H9 (cell line): ENCODE results near the gene BCAS4. TPM values are rescaled to one million over a fixed set of nuclear protein-coding genes. Genes with fewer than 3 reads are reported as not detected.

Experiments
- DNase-seq: peaks from one replicate; pipeline ENCODE4 v3.0.0-alpha.2; 2017
- H2AFZ ChIP-seq: one replicate; pipeline ENCODE4 v1.6.1; 2013; ENCODE audit warnings: mild to moderate bottlenecking, low read length, control low read depth, moderate library complexity
- H2AK5ac ChIP-seq: 2 replicates; pipeline ENCODE4 v1.6.1; 2013; ENCODE audit warnings: low read length, control low read depth, mixed read lengths; ENCODE audit not compliant: insufficient read length
- H2BK120ac ChIP-seq: one replicate; pipeline ENCODE4 v1.6.1; 2013; ENCODE audit warnings: low read depth, mild to moderate bottlenecking, low read length, control low read depth, inconsistent platforms; ENCODE audit not compliant: poor library complexity, severe bottlenecking
- H2BK12ac ChIP-seq: 2 replicates; pipeline ENCODE4 v1.6.1; 2013; ENCODE audit warnings: low read length, control low read depth, mixed read lengths, low read depth; ENCODE audit not compliant: insufficient read length
- H2BK15ac ChIP-seq: 2 replicates; pipeline ENCODE4 v1.6.1; 2013; ENCODE audit warnings: low read depth, low read length, control low read depth
- H2BK20ac ChIP-seq: one replicate; pipeline ENCODE4 v1.6.1; 2013; ENCODE audit warnings: low read depth, mild to moderate bottlenecking, low read length, control low read depth, inconsistent platforms; ENCODE audit not compliant: poor library complexity, severe bottlenecking
- H2BK5ac ChIP-seq: 2 replicates; pipeline ENCODE4 v1.6.1; 2013; ENCODE audit warnings: low read length, control low read depth, mixed read lengths; ENCODE audit not compliant: insufficient read length
- H3K14ac ChIP-seq: 2 replicates; pipeline ENCODE4 v1.6.1; 2013; ENCODE audit warnings: low read length, control low read depth; ENCODE audit not compliant: insufficient read depth
- H3K18ac ChIP-seq: 2 replicates; pipeline ENCODE4 v1.6.1; 2013; ENCODE audit warnings: low read depth, mild to moderate bottlenecking, mixed read lengths, low read length, control low read depth; ENCODE audit not compliant: insufficient read length
- H3K23ac ChIP-seq: 2 replicates; pipeline ENCODE4 v1.6.1; 2013; ENCODE audit warnings: low read length, control low read depth, mixed read lengths, low read depth; ENCODE audit not compliant: insufficient read length
- H3K23me2 ChIP-seq: 2 replicates; pipeline ENCODE4 v1.6.1; 2013; ENCODE audit warnings: low read depth, mild to moderate bottlenecking, mixed read lengths, low read length, control low read depth; ENCODE audit not compliant: insufficient read length, poor library complexity, severe bottlenecking
- H3K27ac ChIP-seq: 2 replicates; pipeline ENCODE4 v1.5.1; 2013; ENCODE audit warnings: low read length, control low read depth, mixed read lengths, low read depth; ENCODE audit not compliant: insufficient read length
- H3K27me3 ChIP-seq: 2 replicates; pipeline ENCODE4 v1.6.1; 2013; ENCODE audit warnings: low read length, control low read depth, inconsistent platforms; ENCODE audit not compliant: insufficient read depth
- H3K4ac ChIP-seq: 2 replicates; pipeline ENCODE4 v1.6.1; 2013; ENCODE audit warnings: low read depth, mild to moderate bottlenecking, control low read depth, inconsistent platforms, low read length, moderate library complexity
- H3K4me1 ChIP-seq: 2 replicates; pipeline ENCODE4 v1.6.1; 2013; ENCODE audit warnings: low read length, control low read depth, inconsistent platforms; ENCODE audit not compliant: insufficient read depth
- H3K4me2 ChIP-seq: 2 replicates; pipeline ENCODE4 v1.6.1; 2013; ENCODE audit warnings: low read length, control low read depth, mixed read lengths; ENCODE audit not compliant: insufficient read length, insufficient read depth
- H3K56ac ChIP-seq: 2 replicates; pipeline ENCODE4 v1.6.1; 2013; ENCODE audit warnings: low read depth, mild to moderate bottlenecking, mixed read lengths, low read length, control low read depth; ENCODE audit not compliant: insufficient read length
- H3K79me1 ChIP-seq: 2 replicates; pipeline ENCODE4 v1.6.1; 2013; ENCODE audit warnings: low read depth, mild to moderate bottlenecking, moderate library complexity, low read length, control low read depth, inconsistent platforms; ENCODE audit not compliant: insufficient read depth, poor library complexity, severe bottlenecking
- H3K79me2 ChIP-seq: 2 replicates; pipeline ENCODE4 v1.6.1; 2013; ENCODE audit warnings: low read length, control low read depth, inconsistent platforms; ENCODE audit not compliant: insufficient read depth
- H3K9ac ChIP-seq: 2 replicates; pipeline ENCODE4 v1.6.1; 2013; ENCODE audit warnings: low read length, control low read depth, mixed read lengths; ENCODE audit not compliant: insufficient read length; ENCODE audit errors: extremely low read depth
- H3K9me3 ChIP-seq: one replicate; pipeline ENCODE4 v1.6.1; 2013; ENCODE audit warnings: low read depth, low read length, inconsistent platforms; ENCODE audit not compliant: control insufficient read depth
- H3T11ph ChIP-seq: one replicate; pipeline ENCODE4 v1.6.1; 2013; ENCODE audit warnings: mild to moderate bottlenecking, low read length, control low read depth, inconsistent platforms
- H4K20me1 ChIP-seq: one replicate; pipeline ENCODE4 v1.6.1; 2013; ENCODE audit not compliant: control insufficient read depth, insufficient read length, insufficient read depth
- H4K5ac ChIP-seq: 2 replicates; pipeline ENCODE4 v1.6.1; 2013; ENCODE audit warnings: low read depth, mild to moderate bottlenecking, mixed read lengths, low read length, control low read depth; ENCODE audit not compliant: insufficient read length
- H4K8ac ChIP-seq: replicated peaks from 2 replicates; pipeline ENCODE4 v1.6.1; 2013; ENCODE audit warnings: low read length, control low read depth, mixed read lengths, low read depth; ENCODE audit not compliant: insufficient read length
- H4K91ac ChIP-seq: 2 replicates; pipeline ENCODE4 v1.6.1; 2013; ENCODE audit warnings: low read depth, mild to moderate bottlenecking, moderate library complexity, mixed read lengths, low read length, control low read depth; ENCODE audit not compliant: insufficient read length
- H3K27ac Mint-ChIP-seq, 3 experiments: 2 replicates in 2 of 3; 3 replicates in 1 of 3; pipeline ENCODE4 v1.8.0; 2020 to 2021; ENCODE audit warnings: mixed read lengths in 3 of 3, mild to moderate bottlenecking in 1 of 3, moderate library complexity in 1 of 3
- H3K27me3 Mint-ChIP-seq: 2 replicates; pipeline ENCODE4 v1.8.0; 2021; ENCODE audit warnings: low read depth, mild to moderate bottlenecking, moderate library complexity, mixed read lengths
- H3K36me3 Mint-ChIP-seq, 3 experiments: 2 replicates in 2 of 3; 3 replicates in 1 of 3; pipeline ENCODE4 v1.8.0; 2020 to 2021; ENCODE audit warnings: low read depth in 3 of 3, mixed read lengths in 3 of 3; ENCODE audit not compliant: insufficient read depth in 1 of 3
- H3K4me1 Mint-ChIP-seq, 2 experiments: 2 replicates each; pipeline ENCODE4 v1.8.0; 2020; ENCODE audit warnings: mixed read lengths in 2 of 2
- H3K4me3 Mint-ChIP-seq, 2 experiments: 2 replicates in 1 of 2; 3 replicates in 1 of 2; pipeline ENCODE4 v1.8.0; 2020 to 2021; ENCODE audit warnings: mild to moderate bottlenecking in 2 of 2, mixed read lengths in 2 of 2, moderate library complexity in 1 of 2
- H3K9me3 Mint-ChIP-seq, 2 experiments: 2 replicates in 1 of 2; 3 replicates in 1 of 2; pipeline ENCODE4 v1.8.0; 2020; ENCODE audit warnings: mild to moderate bottlenecking in 2 of 2, mixed read lengths in 2 of 2, moderate library complexity in 1 of 2
- WGBS: extraction: QIAGEN DNeasy Blood & Tissue Kit; methylation state at CpG from one replicate; pipeline ENCODE4 v1.1.7; 2013; ENCODE audit warnings: missing lambda C conversion rate, low lambda C conversion rate, mixed read lengths; ENCODE audit not compliant: insufficient read length; ENCODE audit errors: extremely low coverage; 5-methylcytosine and 5-hydroxymethylcytosine counted together
- total RNA-seq: library from RNA; stranded (reverse); gene quantifications from 2 replicates; pipeline ENCODE4 v1.2.1, GENCODE V29; 2021
- TF ChIP-seq, protein P1 (sequence below): fragments of 200-600 bp; sonication (generic); conservative IDR thresholded peaks from 3 replicates; pipeline ENCODE4 v1.8.0; 2021; ENCODE audit warnings: antibody characterized with exemption, mild to moderate bottlenecking

BCAS4 gene
- total RNA-seq, 1 experiment from 2014 or later = 16.9 TPM

DNA sequence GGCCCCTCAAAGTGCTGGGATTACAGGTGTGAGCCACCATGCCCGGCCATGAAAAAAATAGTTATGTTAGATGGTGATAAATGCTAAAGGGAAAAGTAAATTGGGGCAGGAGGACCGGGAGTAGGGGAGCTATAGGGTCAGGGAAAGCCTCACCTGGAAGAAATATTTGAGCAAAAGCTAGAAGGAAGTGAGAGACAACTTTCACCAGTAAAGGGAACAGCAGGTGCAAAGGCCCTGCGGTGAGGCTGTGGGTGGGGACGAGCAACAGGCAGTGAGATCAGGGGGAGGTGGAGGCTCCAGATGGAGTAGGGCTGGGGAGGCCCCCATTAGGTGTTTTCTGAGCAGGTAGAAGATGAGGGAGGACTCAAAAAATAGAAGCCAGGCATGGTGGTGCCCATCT, 16.0 kb downstream of the BCAS4 start:
- H3K9me3 Mint-ChIP-seq = peaks cover 0 to 5% of the 10 kb centered on the region in 2 experiments; a peak in 1 of 5 replicates
- Histone ChIP-seq H3K4me1 (no peaks in the 10 kb centered on the region; the same call in 1 of the 2 replicates), H3K79me1 (peaks cover 3% of the 10 kb centered on the region), H3K23ac (no peak overlapping the region), H4K5ac (no peak overlapping the region), H3K56ac (no peak overlapping the region), H3K27ac (no peak overlapping the region), H2AK5ac (no peak overlapping the region), H3K9me3 (no peaks in the 10 kb centered on the region), H2BK12ac (no peak overlapping the region), H2AFZ (no peak overlapping the region), H2BK120ac (no peak overlapping the region), H3T11ph (no peak overlapping the region), H3K4ac (no peak overlapping the region), H4K20me1 (no peaks in the 10 kb centered on the region), H3K14ac (no peak overlapping the region), H2BK15ac (peak overlapping the region; percentile 62; the same call in 1 of the 2 replicates), H3K4me2 (no peak overlapping the region), H3K9ac (no peak overlapping the region), H2BK20ac (no peak overlapping the region), H3K18ac (no peak overlapping the region), H2BK5ac (no peak overlapping the region), H4K8ac (no peak overlapping the region), H3K23me2 (no peaks in the 10 kb centered on the region), H3K79me2 (peaks cover 2% of the 10 kb centered on the region; the same call in 1 of the 2 replicates), H4K91ac (no peak overlapping the region), H3K27me3 (no peaks in the 10 kb centered on the region)
- no peaks in the 10 kb centered on the region for H3K27me3 Mint-ChIP-seq
- WGBS = no CpG with 5 or more reads among the region's 4 CpGs
- no peak for DNase-seq
- TF ChIP-seq, protein P1, sequence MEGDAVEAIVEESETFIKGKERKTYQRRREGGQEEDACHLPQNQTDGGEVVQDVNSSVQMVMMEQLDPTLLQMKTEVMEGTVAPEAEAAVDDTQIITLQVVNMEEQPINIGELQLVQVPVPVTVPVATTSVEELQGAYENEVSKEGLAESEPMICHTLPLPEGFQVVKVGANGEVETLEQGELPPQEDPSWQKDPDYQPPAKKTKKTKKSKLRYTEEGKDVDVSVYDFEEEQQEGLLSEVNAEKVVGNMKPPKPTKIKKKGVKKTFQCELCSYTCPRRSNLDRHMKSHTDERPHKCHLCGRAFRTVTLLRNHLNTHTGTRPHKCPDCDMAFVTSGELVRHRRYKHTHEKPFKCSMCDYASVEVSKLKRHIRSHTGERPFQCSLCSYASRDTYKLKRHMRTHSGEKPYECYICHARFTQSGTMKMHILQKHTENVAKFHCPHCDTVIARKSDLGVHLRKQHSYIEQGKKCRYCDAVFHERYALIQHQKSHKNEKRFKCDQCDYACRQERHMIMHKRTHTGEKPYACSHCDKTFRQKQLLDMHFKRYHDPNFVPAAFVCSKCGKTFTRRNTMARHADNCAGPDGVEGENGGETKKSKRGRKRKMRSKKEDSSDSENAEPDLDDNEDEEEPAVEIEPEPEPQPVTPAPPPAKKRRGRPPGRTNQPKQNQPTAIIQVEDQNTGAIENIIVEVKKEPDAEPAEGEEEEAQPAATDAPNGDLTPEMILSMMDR = no peak
- peaks cover 8 to 15% of the 10 kb centered on the region in 2 experiments; a peak in 3 of 4 replicates for H3K4me1 Mint-ChIP-seq
- no peak overlapping the region for H3K4me3 Mint-ChIP-seq
- no peak overlapping the region for H3K27ac Mint-ChIP-seq
- H3K36me3 Mint-ChIP-seq = no peaks in the 10 kb centered on the region; a peak in 3 of 7 replicates
